Kidney glomerular epithelial cell (primary cell): ENCODE data around the gene TOP2A.

Experiments
- DNase-seq: peaks from one replicate; lab custom pipeline; 2025; lab: John Stamatoyannopoulos, UW

The TOP2A gene

GRCh38 chr17:40356990-40357881, 60.5 kb downstream of the TOP2A start:
- no peak for DNase-seq

DNA sequence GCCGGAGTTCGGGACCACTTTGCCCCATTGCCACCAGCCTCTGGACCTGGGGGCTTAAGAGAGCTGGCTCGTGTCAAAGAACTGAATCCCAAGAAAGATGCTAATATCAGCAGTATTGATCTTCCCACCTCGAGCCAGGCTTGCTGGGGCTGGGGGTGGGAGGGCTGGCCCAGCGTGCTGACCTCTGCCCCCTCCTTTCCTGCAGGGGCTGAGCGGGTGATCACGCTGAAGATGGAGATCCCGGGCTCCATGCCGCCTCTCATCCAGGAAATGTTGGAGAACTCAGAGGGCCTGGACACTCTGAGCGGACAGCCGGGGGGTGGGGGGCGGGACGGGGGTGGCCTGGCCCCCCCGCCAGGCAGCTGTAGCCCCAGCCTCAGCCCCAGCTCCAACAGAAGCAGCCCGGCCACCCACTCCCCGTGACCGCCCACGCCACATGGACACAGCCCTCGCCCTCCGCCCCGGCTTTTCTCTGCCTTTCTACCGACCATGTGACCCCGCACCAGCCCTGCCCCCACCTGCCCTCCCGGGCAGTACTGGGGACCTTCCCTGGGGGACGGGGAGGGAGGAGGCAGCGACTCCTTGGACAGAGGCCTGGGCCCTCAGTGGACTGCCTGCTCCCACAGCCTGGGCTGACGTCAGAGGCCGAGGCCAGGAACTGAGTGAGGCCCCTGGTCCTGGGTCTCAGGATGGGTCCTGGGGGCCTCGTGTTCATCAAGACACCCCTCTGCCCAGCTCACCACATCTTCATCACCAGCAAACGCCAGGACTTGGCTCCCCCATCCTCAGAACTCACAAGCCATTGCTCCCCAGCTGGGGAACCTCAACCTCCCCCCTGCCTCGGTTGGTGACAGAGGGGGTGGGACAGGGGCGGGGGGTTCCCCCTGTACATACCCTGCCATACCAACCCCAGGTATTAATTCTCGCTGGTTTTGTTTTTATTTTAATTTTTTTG, 61.6 kb downstream of the TOP2A start:
- DNase-seq, result no peak

DNA sequence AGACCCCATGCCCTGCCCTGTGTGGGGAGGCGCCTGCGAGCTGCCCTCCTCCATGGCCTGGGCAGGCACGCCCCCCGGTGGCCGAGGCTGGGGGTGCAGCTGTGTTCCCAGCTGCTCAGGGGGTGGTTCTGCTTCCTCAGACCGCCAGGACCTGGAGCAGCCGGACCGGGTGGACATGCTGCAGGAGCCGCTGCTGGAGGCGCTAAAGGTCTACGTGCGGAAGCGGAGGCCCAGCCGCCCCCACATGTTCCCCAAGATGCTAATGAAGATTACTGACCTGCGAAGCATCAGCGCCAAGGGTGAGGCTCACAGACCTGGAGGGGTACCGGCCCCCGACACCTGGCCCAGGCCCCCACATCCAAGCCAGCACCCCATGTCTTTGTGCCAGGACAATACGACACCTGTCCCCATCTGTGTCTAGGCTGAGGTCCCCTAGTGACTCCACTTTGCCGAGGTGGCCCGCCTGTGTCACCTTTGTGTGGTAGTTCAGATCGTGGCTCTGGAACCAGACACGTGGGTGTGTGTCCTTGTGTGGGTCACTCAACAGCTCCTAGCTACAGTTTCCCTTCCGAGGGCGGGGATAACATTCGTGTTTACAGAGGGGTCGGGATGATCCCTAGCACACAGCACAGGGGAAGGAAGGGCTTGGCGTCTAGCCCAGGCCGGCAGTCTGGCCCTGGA, 62.4 kb downstream of the TOP2A start:
- DNase-seq, result no peak

DNA sequence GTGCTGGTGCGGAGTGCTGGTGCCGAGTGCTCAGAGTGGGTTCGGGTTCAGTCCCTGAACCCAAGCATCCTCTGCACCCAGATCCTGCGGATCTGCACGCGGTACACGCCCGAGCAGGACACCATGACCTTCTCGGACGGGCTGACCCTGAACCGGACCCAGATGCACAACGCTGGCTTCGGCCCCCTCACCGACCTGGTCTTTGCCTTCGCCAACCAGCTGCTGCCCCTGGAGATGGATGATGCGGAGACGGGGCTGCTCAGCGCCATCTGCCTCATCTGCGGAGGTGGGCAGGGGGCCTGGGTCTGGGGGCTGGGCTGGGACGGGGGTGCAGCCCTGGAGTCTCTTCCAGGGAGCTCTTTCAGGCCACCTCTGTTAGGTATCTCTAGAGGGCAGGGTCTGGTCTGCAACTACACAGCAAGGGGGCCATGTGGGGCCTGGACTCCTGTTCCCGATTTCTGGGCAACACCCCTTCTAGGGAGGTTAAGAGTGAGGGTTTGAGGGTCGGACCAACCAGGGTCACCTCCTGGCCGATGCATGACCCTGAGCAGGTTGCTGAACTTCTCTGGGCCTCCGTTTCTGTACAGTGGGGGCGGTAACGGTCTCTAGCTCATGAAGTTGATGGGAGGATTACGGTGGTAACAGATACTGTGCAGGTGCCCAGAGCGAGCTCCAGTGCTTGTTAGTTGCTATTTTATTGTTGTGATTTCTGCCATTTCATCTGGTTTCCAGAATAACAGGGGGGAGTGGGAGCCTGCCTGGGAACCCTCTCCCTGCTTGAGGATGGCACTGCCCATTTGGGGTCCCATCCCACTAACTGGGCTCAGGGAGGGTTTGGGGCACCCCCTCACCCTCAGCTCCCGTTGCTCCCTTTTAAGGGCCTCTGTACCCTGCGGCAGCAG, 63.2 kb downstream of the TOP2A start:
- no peak for DNase-seq

DNA sequence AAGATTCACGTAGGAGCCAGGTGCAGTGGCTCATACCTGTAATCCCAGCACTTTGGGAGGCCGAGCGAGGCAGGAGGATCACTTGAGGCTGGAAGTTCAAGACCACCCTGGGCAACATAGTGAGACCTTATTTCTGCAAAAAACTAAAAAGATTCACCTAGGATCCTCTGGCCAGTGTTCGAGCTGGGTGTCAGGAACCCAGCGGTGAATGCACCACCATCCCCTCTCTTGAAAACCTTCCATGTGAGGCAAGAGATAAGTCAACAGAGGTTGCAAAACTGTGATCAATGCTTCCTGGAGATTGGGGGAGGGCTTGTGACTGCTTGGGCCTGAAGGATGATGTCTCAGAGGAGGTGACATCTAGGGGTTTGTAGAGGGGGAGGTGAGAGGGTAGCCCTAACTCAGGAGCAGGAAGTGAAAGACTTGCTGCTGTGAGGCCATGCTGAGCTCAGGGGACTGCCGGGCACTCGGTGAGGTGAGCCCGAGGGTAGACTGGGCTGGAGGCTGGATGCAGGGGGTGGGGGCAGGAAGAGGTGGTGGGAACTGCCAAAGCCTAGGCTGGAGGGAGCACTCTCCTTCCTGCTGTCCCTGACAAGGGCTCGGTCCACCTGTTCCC, 64.8 kb downstream of the TOP2A start:
- no peak for DNase-seq

DNA sequence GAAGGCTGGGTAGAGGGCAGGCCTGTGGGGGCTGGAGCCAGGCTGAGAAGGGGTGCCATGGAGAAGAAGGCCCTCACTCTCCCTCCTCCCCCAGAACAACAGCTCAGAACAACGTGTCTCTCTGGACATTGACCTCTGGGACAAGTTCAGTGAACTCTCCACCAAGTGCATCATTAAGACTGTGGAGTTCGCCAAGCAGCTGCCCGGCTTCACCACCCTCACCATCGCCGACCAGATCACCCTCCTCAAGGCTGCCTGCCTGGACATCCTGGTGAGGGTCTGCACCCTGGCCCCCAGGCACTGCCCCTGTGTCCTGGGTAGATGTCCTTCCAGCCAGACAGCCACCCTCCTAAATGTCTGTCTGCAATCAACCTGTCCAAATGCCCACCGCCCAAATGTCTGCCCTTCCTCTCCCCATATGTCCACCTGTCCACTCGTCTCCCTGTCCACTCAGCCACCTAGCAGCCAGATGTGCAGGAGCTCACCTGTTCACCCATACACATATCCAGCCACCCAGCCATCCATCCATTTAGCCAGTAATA, 65.4 kb downstream of the TOP2A start:
- DNase-seq, result no peak

GRCh38 chr17:40351359-40352236, 66.1 kb downstream of the TOP2A start:
- no peak for DNase-seq

- DNase-seq, result no peak
These were observed 66.9 kb downstream of the TOP2A start for GRCh38 chr17:40350689-40351358.

GRCh38 chr17:40349895-40350688, 67.6 kb downstream of the TOP2A start:
- no peak for DNase-seq

DNA sequence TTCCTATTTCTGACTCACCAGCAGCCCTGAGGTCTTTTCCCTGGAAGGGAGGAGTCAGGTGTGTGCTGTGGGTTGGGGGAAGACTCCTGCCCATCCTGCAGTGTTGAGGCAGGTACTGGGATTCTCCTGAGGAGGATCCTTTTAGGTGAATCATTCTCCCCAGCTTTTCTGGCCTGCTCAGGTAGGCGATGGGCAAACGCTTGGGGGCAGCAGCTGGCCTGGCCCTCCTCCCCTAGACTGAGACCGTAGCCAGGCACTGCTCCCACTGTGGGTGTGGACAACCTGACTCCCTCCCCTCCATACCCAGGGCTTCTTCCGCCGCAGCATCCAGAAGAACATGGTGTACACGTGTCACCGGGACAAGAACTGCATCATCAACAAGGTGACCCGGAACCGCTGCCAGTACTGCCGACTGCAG, 68.2 kb downstream of the TOP2A start:
- no peak for DNase-seq

- DNase-seq, result no peak
These were observed 68.9 kb downstream of the TOP2A start for GRCh38 chr17:40348562-40349476.

DNA sequence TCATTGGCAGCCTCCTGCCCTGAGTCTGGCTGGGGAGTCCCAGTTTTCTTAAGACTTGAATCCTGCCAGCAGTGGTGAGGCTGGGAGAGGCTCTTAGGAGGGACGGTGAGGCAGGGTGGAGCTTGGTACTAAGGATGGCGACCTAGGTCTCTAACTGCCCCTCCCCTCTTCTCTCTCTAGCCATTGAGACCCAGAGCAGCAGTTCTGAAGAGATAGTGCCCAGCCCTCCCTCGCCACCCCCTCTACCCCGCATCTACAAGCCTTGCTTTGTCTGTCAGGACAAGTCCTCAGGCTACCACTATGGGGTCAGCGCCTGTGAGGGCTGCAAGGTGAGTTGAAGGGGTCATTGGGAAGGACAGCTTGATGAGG, 69.6 kb downstream of the TOP2A start:
- no peak for DNase-seq

GRCh38 chr17:40347319-40348135, 70.2 kb downstream of the TOP2A start:
- no peak for DNase-seq

DNA sequence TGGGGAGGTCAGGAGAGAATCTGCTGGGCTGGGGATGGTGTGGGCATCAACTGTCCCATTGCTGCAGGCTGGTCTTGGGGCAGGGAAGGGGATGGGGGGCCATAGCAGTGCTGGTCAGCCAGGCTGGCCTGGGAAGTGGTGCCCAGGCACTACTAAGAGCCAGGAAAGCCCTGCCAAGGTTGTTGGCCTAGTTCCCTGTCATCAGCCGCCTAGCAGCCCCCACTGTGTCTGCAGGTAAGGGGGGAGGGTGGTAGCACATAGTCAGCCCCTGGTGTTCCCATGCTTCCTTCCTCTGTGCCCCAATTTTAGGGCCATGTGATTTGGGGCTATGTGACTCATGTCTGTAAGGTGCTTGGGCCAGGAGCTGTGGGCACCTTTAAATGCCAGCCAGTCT, 70.9 kb downstream of the TOP2A start:
- no peak for DNase-seq

DNA sequence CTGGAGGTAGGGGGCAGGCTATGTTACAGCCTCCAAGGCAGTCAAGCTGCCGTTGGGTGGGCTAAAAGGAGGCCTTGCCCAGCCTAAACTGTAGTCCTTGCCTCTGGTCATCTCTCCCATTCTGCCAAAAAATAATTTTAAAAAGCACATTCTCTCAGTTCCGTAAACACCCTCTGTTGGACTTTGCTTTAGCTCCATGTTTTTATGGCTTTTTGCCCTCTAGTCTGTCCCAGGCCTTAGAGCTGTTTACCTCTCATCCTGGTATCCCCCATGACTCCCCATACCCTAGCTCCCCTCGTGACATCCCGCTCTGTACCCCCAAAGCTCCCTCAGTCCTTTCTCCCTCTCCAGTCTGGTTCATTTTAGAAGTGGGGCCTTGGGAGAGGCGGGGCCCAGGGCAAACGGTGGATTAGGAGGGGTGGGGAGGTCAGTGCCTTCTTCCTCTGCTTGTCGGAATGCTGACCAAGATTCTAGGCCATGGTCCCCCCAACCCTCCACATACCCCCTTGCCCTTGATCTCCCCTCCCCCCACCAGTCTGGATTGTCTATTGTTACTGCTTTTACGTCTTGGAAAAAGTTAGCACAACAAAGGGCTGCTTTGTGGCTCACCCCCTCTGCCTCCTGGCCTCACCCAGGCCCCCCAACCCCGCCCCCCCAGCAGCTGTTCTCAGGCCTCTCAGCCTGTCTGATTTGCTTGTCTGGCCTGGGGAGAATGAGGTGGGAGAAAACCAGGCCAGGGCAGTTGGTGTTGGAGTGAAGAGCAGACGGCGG, 71.5 kb downstream of the TOP2A start:
- no peak for DNase-seq
